ENCODE measurements around the gene MSI2. TPM values are rescaled to one million over a fixed set of nuclear protein-coding genes. Genes with fewer than 3 reads are reported as not detected.

Gene MSI2
- total RNA-seq, 4 donors from 2014 or later: 14.9 to 24.4 (median 19.8) TPM

GRCh38 chr17:57394375-57394774, 138.1 kb downstream of the MSI2 start:
- ATAC-seq (ENCODE audit: low FRiP score) (no peak), DNase-seq (ENCODE audit: low spot score) (no peak)
- TF ChIP-seq CTCF (IDR thresholded peaks at IDR 0.05): no peak

- TF ChIP-seq CTCF (IDR thresholded peaks at IDR 0.05): no peak
- ATAC-seq (ENCODE audit: low FRiP score): no peak
- no peak for DNase-seq (ENCODE audit: low spot score)
Measured at GRCh38 chr17:57395721-57396321, 139.5 kb downstream of the MSI2 start.

- DNase-seq (ENCODE audit: low spot score): no peak
- ATAC-seq (ENCODE audit: low FRiP score): no peak
Measured at GRCh38 chr17:57396511-57396921, 140.2 kb downstream of the MSI2 start.

DNA sequence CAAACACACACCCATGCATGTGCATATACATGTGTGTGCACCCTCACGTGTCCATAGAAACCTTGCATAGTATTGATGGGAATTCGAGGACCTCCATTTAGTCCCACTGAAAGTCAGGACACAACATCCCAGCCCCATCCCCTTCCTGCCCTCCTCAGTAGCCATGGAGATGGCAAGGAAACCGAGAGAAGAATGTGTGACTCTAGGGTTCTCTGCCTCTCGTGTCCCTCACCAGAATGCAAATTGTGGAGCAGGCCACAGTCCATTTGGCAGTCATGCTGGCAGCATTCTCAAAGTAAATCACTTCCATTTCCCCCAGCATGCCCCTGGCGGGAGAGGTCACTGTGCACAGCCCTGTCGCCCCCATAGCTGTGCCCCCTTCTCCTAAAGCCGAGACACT, 141.1 kb downstream of the MSI2 start:
- DNase-seq (ENCODE audit: low spot score) (no peak), ATAC-seq (ENCODE audit: low FRiP score) (no peak)
- TF ChIP-seq CTCF (IDR thresholded peaks at IDR 0.05): no peak

More at GRCh38 chr17:57396511-57396921, 140.2 kb downstream of the MSI2 start:
- TF ChIP-seq CTCF (IDR thresholded peaks at IDR 0.05): no peak

DNA sequence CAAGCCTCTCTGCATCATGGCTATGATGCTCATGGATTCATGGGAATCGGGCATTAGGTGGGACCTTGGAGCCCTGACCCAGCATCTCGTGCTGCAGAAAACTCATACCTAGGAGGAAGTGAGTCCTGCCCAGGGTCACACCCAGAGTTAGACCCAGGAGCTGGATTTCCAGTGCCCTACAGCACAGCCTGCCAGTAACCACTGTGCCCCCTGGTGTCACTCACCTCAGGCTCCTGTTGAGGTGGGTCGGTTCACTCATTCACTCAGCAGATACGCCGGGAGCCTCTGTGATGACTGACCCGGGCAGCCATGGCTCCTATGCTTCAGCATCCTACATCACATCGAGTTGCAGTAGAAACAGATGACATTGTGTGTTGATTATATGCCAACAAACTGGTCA, 143.4 kb downstream of the MSI2 start:
- no peak for DNase-seq (ENCODE audit: low spot score)
- ATAC-seq (ENCODE audit: low FRiP score): no peak
- no peak for TF ChIP-seq CTCF (IDR thresholded peaks at IDR 0.05)

- ATAC-seq (ENCODE audit: low FRiP score) (no peak), DNase-seq (ENCODE audit: low spot score) (no peak)
- no peak for TF ChIP-seq CTCF (IDR thresholded peaks at IDR 0.05)
Measured at GRCh38 chr17:57400648-57401047, 144.3 kb downstream of the MSI2 start.
